ENCODE measurements around the gene ZNF14. TPM values are rescaled to one million over a fixed set of nuclear protein-coding genes. Genes with fewer than 3 reads are reported as not detected.

ZNF14 gene
- total and polyA plus RNA-seq, 2 of the 4 experiments (the other 2 are of a cell fraction) = 1.2 to 5.4 TPM

- intact Hi-C loops (cut with micrococcal nuclease) = no loop called here
- no peak for ATAC-seq (ENCODE audit: low read depth)
Measured at GRCh38 chr19:19737559-19738332, 4.8 kb upstream of the ZNF14 start.

More at GRCh38 chr19:19737559-19738332, 4.8 kb upstream of the ZNF14 start:
- no peak overlapping the region for H3K4me2 ChIP-seq (ENCODE audit: low read depth, low read length)
- no peak overlapping the region for H2AK9ac ChIP-seq (replicated peaks; ENCODE audit: low read depth, low read length, poor library complexity)
- no peak overlapping the region for H3K4me3 ChIP-seq (ENCODE audit: insufficient read depth, low read depth, low read length)
- DNase-seq = no peak
- no peaks in the 10 kb centered on the region for H3K4me1 ChIP-seq (ENCODE audit: control insufficient read depth, insufficient read depth, low read length)
- no peaks in the 10 kb centered on the region for H4K20me1 ChIP-seq (ENCODE audit: insufficient read depth, low read length)
- peaks cover 8% of the 10 kb centered on the region for H3K9me3 ChIP-seq (ENCODE audit: control insufficient read depth, insufficient read depth, low read length)
- no peaks in the 10 kb centered on the region for H3K36me3 ChIP-seq (ENCODE audit: control insufficient read depth, insufficient read depth, low read length)
- no peak overlapping the region for H2BK15ac ChIP-seq (ENCODE audit: low read depth, low read length)
- H3K9ac ChIP-seq (ENCODE audit: low read depth, low read length) = no peak overlapping the region
- no peak overlapping the region for H4K91ac ChIP-seq (ENCODE audit: insufficient read depth, low read depth, low read length)
- H2BK20ac ChIP-seq (ENCODE audit: low read depth, low read length) = no peak overlapping the region
- H2AFZ ChIP-seq (replicated peaks; ENCODE audit: low read length, poor library complexity) = no peak overlapping the region
- dilution Hi-C loops (cut with HindIII; ENCODE audit: low sequenced_read_pairs, unreplicated experiment) = no loop called here
- WGBS, 2 experiments (ENCODE audit: extremely low coverage in 2 of 2, insufficient read length in 1 of 2) = no CpG with 5 or more reads among the region's 8 CpGs
- H3K18ac ChIP-seq (ENCODE audit: low read depth, low read length) = no peak overlapping the region
- H3K27me3 ChIP-seq (ENCODE audit: control insufficient read depth, insufficient read depth, low read length) = no peaks in the 10 kb centered on the region
- TF ChIP-seq MAFK (IDR thresholded peaks at IDR 0.05; ENCODE audit: low read depth, low read length) (no peak), SMC3 (IDR thresholded peaks at IDR 0.05; ENCODE audit: low read depth, low read length) (no peak), MAZ (IDR thresholded peaks at IDR 0.05; ENCODE audit: borderline replicate concordance, low read depth, low read length) (no peak), NFE2L2 (IDR thresholded peaks at IDR 0.05; ENCODE audit: low read depth, low read length) (no peak), CHD1 (IDR thresholded peaks at IDR 0.05; ENCODE audit: low read depth, low read length) (no peak), POLR2A (IDR thresholded peaks at IDR 0.05; ENCODE audit: low read depth, low read length) (no peak), RFX5 (IDR thresholded peaks at IDR 0.05; ENCODE audit: low read depth, low read length) (no peak), CTCF (conservative IDR thresholded peaks at IDR 0.05; ENCODE audit: low read depth, low read length) (no peak), FOS (IDR thresholded peaks at IDR 0.05; ENCODE audit: low read depth, low read length) (no peak), CEBPB (IDR thresholded peaks at IDR 0.05; ENCODE audit: low read depth, low read length) (no peak)
- TF ChIP-seq, protein P1, sequence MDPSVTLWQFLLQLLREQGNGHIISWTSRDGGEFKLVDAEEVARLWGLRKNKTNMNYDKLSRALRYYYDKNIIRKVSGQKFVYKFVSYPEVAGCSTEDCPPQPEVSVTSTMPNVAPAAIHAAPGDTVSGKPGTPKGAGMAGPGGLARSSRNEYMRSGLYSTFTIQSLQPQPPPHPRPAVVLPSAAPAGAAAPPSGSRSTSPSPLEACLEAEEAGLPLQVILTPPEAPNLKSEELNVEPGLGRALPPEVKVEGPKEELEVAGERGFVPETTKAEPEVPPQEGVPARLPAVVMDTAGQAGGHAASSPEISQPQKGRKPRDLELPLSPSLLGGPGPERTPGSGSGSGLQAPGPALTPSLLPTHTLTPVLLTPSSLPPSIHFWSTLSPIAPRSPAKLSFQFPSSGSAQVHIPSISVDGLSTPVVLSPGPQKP (IDR thresholded peaks at IDR 0.05; ENCODE audit: borderline replicate concordance, low read depth, low read length) = no peak
- TF ChIP-seq, protein P2, sequence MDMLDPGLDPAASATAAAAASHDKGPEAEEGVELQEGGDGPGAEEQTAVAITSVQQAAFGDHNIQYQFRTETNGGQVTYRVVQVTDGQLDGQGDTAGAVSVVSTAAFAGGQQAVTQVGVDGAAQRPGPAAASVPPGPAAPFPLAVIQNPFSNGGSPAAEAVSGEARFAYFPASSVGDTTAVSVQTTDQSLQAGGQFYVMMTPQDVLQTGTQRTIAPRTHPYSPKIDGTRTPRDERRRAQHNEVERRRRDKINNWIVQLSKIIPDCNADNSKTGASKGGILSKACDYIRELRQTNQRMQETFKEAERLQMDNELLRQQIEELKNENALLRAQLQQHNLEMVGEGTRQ (IDR thresholded peaks at IDR 0.05; ENCODE audit: low read depth, low read length) = no peak
- in situ Hi-C loops (cut with MboI; ENCODE audit: low sequenced_read_pairs) = no loop called here
- H3K79me1 ChIP-seq (ENCODE audit: low read depth in 1 of 2, low read length in 2 of 2) = peaks cover 0 to 2% of the 10 kb centered on the region in 2 experiments; a peak in 1 of 4 replicates
- no peak overlapping the region for H2BK120ac ChIP-seq (ENCODE audit: low read depth, low read length)
- ChIA-PET POLR2A (ENCODE audit: unreplicated experiment) (interaction anchor here (0.5 kb wide), 1 partner anchor 23 kb away, joined by 16 read pairs; no protein-coding TSS in a partner anchor), CTCF (no interaction called here)
- H2AK5ac ChIP-seq (ENCODE audit: low read depth, low read length) = no peak overlapping the region
- H3K14ac ChIP-seq (replicated peaks; ENCODE audit: low read depth, low read length) = no peak overlapping the region
- no peak overlapping the region for H4K8ac ChIP-seq (ENCODE audit: low read depth in 2 of 2, low read length in 2 of 2)
- H3K9me1 ChIP-seq (ENCODE audit: insufficient read depth, low read length) = no peaks in the 10 kb centered on the region
- no peak overlapping the region for H3K4ac ChIP-seq (ENCODE audit: low read depth, low read length)
- H3K27ac ChIP-seq (ENCODE audit: insufficient read depth, low read length) = no peak overlapping the region
- no peak overlapping the region for H4K5ac ChIP-seq (ENCODE audit: low read depth, low read length)
- H2BK5ac ChIP-seq (ENCODE audit: low read depth, low read length, poor library complexity, severe bottlenecking) = no peak overlapping the region
- no TSS peak for BruUV-seq (replicated peaks)
- no peak overlapping the region for H3K56ac ChIP-seq (ENCODE audit: extremely low read depth, insufficient read depth, low read length)
- no peak overlapping the region for H3K23ac ChIP-seq (ENCODE audit: low read depth, low read length)
